GM10266 (cell line): ENCODE results near the gene OR2T27.

ENCODE experiments used
- DNase-seq: peaks from one replicate; pipeline ENCODE4 v3.0.0; 2012; ENCODE audit errors: extremely low spot score
- TF ChIP-seq, protein P1 (sequence below): IDR thresholded peaks from 2 replicates; pipeline ENCODE4 v1.5.1; 2012; ENCODE audit warnings: mild to moderate bottlenecking, low read depth; ENCODE audit not compliant: control insufficient read depth, insufficient read depth; ENCODE audit errors: missing control alignments

The OR2T27 gene

DNA sequence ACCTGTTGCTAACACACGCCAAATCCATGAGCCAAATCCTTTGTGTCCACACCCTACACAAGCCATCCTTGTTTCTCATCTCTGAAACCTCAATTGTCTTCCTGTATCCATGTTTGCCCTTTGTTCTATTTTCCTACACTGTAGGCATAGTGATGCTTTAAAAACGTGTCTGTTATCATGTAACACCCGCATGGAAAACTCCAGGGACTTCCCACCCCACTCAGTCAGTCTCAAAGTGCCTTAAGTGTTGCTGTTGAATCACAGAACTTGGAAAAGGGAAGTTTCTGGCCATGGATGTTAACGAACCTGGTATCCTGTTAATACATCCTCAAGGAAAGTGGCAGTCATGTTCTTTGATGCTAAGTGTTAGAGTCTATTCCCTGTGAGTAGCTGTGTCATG, 30.2 kb downstream of the OR2T27 start:
- no peak for DNase-seq
- TF ChIP-seq, protein P1, sequence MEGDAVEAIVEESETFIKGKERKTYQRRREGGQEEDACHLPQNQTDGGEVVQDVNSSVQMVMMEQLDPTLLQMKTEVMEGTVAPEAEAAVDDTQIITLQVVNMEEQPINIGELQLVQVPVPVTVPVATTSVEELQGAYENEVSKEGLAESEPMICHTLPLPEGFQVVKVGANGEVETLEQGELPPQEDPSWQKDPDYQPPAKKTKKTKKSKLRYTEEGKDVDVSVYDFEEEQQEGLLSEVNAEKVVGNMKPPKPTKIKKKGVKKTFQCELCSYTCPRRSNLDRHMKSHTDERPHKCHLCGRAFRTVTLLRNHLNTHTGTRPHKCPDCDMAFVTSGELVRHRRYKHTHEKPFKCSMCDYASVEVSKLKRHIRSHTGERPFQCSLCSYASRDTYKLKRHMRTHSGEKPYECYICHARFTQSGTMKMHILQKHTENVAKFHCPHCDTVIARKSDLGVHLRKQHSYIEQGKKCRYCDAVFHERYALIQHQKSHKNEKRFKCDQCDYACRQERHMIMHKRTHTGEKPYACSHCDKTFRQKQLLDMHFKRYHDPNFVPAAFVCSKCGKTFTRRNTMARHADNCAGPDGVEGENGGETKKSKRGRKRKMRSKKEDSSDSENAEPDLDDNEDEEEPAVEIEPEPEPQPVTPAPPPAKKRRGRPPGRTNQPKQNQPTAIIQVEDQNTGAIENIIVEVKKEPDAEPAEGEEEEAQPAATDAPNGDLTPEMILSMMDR: no peak

DNA sequence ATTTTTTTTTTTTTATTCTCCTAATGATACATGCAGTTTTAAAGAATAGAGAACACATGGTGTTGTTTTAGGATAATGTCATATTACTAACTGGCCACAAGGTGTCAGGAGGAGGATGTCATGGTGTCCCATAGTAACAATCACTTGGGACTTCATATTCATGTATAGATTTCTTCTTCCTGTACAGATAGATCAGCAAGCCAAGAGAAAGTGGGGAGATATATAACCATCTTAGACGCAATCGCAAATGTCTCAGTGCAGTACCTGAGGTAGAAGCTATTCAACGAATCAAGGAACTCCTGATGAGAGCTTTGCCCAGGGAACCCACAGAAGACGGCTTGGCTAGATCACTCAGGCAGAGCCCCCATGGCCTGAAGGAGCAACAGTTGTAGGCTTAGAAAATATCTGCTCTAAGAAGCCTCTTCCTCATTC, 32.7 kb downstream of the OR2T27 start:
- TF ChIP-seq, protein P1: peak; percentile 38
- DNase-seq: peak; percentile 18

DNA sequence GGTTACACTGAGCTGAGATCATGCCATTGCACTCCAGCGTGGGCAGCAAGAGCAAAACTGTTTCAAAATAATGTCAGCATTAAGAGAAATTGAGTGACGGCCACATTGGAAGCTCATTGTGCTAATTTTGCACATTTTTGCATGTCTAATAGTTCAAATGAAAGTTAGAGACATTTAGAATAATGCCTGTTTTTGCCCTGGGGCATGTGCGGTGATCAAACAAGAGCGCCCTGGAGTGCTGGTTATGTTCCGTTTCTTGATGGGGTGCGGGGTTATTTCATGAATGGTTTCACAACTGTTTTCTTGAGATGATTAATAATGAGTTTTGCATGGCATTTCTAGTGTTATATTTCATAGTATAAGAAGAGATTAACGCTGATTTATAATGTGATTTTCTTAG, 33.6 kb downstream of the OR2T27 start:
- TF ChIP-seq, protein P1: no peak
- no peak for DNase-seq

DNA sequence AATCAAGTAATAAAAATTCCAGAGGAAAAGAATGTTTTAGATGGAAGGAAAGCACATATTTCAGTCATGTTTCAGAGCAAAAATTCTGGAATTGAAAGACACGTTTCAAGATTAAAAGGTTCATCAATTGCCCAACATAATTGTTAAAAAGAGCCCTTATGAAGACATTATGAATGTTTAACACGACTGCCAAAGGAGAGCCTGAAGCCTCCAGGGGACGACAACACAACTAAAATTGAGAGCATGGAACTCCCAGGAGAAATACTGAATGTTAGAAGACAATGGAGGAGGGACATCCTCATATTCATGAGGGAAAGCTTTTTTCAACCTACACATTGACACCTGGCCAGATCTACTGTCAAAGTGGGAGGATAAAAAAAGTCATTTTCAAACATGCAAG, 36.5 kb downstream of the OR2T27 start:
- no peak for DNase-seq
- TF ChIP-seq, protein P1: peak; percentile 51

DNA sequence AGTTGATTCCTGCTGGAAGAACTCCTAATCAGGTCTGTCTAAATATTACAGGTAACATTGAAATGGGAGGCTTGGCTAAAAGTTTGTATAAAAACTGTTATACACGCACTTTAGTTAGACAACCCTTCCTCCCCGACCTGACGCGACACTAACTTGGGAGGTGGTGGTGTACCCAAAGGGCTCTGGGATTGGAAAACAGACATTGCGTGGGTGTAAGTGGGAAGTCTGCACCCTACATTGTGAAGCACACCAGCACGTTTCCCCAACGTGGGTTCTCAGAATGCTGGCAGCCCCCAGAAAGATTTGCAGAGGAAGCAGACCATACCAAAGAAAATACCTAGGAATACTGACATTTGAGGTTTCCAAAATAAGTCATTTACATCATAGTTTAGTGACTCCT, 37.2 kb downstream of the OR2T27 start:
- TF ChIP-seq, protein P1: no peak

DNA sequence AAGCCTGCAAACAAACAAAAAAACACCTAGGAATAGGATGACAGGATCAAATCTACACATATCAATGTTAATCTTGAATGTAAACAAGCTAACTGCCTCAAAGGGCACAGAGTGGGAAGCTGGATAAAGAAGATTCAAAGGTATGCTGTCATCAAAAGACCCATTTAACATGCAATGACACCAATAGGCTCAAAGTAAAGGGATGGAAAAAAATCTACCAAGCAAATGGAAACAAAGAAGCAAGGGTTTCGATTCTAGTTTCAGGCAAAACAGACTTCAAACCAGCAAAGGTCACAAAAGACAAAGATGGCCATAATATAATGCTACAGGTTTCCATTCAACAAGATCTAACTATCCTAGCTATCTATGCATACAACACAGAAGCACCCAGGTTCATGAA, 41.6 kb downstream of the OR2T27 start:
- TF ChIP-seq, protein P1: no peak
- DNase-seq: no peak

More for the DNA sequence above, 37.2 kb downstream of the OR2T27 start:
- DNase-seq: no peak

DNA sequence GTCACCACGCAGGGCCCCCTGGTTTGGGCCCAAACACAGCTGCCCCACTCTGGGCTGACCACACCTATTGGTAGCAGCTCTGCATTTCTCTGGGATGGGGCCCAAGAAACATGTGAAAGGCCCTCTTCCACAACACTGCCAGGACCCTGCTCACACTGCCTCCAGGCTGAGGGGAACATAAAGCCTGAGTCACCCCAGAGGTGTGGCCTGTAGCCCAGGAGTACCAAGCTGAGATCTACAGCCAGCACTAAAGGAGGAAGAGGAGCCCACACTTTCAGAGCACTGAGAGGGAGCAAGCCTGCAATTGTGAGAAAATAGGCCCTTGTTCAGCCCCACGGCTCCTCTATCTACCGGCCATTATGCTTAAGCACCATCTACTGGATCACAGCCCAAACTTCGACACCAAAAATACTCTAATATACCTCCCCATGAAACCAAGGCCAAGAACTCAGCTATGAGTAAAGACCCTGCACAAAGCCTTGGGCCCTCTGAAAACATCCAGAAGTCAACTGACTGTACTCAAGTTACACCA, 43.4 kb downstream of the OR2T27 start:
- TF ChIP-seq, protein P1: no peak
- DNase-seq: no peak
